ENCODE data around the gene NEAT1. TPM values are rescaled to one million over a fixed set of nuclear protein-coding genes. Genes with fewer than 3 reads are reported as not detected.

The NEAT1 gene
- total and polyA plus RNA-seq, 9 of the 15 experiments (the other 6 are each of a cell fraction or from before 2014, with no cell fraction given), result 20.1 to 389 (median 62.8) TPM

DNA sequence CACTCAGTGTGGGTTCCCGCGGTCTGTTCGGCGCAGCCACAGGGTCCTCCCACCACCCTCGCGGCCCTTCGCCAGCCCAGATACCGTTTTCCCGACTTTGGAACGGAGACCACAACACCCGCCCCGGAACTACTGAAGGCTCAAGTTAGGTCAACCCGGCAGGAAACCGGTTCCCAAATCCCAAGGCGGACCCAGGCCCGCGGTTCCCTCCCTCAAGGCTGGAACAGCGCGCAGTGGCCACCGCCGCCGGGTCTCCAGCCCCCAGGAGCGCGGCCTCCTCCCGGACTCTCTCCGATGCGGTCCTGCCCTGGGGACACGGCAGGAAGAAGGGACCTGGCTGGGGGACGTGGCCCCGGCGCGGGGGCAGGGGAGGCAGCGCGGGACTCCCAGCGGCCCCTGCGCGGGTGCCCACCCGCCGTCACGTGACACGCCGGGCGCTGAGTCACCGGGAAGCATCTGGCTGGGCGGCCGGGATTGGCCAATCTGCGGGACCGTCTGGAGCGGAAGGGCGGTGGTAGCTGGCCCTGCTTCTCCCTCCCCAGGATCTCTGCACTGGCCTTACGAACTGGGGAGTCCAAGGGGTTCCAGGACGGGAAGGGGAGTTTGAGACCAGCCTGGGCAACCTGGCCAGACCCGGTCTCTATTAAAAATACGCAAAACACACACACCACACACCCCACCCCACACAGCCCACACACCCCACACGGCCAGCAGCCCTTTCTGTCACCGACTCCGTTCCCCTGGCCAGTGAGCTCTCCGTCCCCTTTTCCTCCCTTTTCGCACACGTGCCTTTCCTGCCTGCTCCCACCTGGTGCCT, 54.8 kb downstream of the NEAT1 start (continued):
- TF ChIP-seq, protein P1, sequence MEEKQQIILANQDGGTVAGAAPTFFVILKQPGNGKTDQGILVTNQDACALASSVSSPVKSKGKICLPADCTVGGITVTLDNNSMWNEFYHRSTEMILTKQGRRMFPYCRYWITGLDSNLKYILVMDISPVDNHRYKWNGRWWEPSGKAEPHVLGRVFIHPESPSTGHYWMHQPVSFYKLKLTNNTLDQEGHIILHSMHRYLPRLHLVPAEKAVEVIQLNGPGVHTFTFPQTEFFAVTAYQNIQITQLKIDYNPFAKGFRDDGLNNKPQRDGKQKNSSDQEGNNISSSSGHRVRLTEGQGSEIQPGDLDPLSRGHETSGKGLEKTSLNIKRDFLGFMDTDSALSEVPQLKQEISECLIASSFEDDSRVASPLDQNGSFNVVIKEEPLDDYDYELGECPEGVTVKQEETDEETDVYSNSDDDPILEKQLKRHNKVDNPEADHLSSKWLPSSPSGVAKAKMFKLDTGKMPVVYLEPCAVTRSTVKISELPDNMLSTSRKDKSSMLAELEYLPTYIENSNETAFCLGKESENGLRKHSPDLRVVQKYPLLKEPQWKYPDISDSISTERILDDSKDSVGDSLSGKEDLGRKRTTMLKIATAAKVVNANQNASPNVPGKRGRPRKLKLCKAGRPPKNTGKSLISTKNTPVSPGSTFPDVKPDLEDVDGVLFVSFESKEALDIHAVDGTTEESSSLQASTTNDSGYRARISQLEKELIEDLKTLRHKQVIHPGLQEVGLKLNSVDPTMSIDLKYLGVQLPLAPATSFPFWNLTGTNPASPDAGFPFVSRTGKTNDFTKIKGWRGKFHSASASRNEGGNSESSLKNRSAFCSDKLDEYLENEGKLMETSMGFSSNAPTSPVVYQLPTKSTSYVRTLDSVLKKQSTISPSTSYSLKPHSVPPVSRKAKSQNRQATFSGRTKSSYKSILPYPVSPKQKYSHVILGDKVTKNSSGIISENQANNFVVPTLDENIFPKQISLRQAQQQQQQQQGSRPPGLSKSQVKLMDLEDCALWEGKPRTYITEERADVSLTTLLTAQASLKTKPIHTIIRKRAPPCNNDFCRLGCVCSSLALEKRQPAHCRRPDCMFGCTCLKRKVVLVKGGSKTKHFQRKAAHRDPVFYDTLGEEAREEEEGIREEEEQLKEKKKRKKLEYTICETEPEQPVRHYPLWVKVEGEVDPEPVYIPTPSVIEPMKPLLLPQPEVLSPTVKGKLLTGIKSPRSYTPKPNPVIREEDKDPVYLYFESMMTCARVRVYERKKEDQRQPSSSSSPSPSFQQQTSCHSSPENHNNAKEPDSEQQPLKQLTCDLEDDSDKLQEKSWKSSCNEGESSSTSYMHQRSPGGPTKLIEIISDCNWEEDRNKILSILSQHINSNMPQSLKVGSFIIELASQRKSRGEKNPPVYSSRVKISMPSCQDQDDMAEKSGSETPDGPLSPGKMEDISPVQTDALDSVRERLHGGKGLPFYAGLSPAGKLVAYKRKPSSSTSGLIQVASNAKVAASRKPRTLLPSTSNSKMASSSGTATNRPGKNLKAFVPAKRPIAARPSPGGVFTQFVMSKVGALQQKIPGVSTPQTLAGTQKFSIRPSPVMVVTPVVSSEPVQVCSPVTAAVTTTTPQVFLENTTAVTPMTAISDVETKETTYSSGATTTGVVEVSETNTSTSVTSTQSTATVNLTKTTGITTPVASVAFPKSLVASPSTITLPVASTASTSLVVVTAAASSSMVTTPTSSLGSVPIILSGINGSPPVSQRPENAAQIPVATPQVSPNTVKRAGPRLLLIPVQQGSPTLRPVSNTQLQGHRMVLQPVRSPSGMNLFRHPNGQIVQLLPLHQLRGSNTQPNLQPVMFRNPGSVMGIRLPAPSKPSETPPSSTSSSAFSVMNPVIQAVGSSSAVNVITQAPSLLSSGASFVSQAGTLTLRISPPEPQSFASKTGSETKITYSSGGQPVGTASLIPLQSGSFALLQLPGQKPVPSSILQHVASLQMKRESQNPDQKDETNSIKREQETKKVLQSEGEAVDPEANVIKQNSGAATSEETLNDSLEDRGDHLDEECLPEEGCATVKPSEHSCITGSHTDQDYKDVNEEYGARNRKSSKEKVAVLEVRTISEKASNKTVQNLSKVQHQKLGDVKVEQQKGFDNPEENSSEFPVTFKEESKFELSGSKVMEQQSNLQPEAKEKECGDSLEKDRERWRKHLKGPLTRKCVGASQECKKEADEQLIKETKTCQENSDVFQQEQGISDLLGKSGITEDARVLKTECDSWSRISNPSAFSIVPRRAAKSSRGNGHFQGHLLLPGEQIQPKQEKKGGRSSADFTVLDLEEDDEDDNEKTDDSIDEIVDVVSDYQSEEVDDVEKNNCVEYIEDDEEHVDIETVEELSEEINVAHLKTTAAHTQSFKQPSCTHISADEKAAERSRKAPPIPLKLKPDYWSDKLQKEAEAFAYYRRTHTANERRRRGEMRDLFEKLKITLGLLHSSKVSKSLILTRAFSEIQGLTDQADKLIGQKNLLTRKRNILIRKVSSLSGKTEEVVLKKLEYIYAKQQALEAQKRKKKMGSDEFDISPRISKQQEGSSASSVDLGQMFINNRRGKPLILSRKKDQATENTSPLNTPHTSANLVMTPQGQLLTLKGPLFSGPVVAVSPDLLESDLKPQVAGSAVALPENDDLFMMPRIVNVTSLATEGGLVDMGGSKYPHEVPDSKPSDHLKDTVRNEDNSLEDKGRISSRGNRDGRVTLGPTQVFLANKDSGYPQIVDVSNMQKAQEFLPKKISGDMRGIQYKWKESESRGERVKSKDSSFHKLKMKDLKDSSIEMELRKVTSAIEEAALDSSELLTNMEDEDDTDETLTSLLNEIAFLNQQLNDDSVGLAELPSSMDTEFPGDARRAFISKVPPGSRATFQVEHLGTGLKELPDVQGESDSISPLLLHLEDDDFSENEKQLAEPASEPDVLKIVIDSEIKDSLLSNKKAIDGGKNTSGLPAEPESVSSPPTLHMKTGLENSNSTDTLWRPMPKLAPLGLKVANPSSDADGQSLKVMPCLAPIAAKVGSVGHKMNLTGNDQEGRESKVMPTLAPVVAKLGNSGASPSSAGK (IDR thresholded peaks at IDR 0.05), result peak; percentile 87
- TF ChIP-seq ZNF263 (CRISPR knock-in tag; IDR thresholded peaks at IDR 0.05; ENCODE audit: borderline replicate concordance) (peak; percentile 57; the same call in 1 of the 2 replicates), ATF6 (CRISPR knock-in tag; IDR thresholded peaks at IDR 0.05) (peak; percentile 78; the same call in 1 of the 2 replicates), TAF7 (tag; IDR thresholded peaks at IDR 0.05) (peak; percentile 13; the same call in 1 of the 2 replicates), KLF16 (IDR thresholded peaks at IDR 0.05) (peak; percentile 38; the same call in 1 of the 2 replicates), MTA3 (IDR thresholded peaks at IDR 0.05; ENCODE audit: borderline replicate concordance) (peak; percentile 87), E2F3 (CRISPR knock-in tag; IDR thresholded peaks at IDR 0.05) (peak; percentile 61; the same call in 1 of the 2 replicates), THRB (CRISPR knock-in tag; conservative IDR thresholded peaks at IDR 0.05) (peak; percentile 80), ZBTB2 (IDR thresholded peaks at IDR 0.05) (peak; percentile 62; the same call in 1 of the 2 replicates), ZFP30 (CRISPR knock-in tag; IDR thresholded peaks at IDR 0.05; ENCODE audit: borderline replicate concordance) (no peak)

Data from K562 (cell line).